HFFc6 (cell line): ENCODE data around the gene NOC2L. TPM values are rescaled to one million over a fixed set of nuclear protein-coding genes. Genes with fewer than 3 reads are reported as not detected.
A peak's percentile ranks its signal among the peaks of the same experiment; 100 is the strongest.

Experiments
- DNase-seq: peaks from one replicate; pipeline ENCODE4 v3.0.0-alpha.2; 2018
- H3K27ac Mint-ChIP-seq: 2 replicates; pipeline ENCODE4 v1.8.0; 2020; ENCODE audit warnings: mild to moderate bottlenecking, mixed read lengths
- H3K27me3 Mint-ChIP-seq: 2 replicates; pipeline ENCODE4 v1.8.0; 2021; ENCODE audit warnings: mild to moderate bottlenecking, moderate library complexity, mixed read lengths; ENCODE audit not compliant: insufficient read depth
- H3K36me3 Mint-ChIP-seq: 2 replicates; pipeline ENCODE4 v1.8.0; 2021; ENCODE audit warnings: low read depth, mixed read lengths
- H3K4me1 Mint-ChIP-seq: 2 replicates; pipeline ENCODE4 v1.8.0; 2020; ENCODE audit warnings: low read depth, mixed read lengths
- H3K4me3 Mint-ChIP-seq: 2 replicates; pipeline ENCODE4 v1.8.0; 2020; ENCODE audit warnings: mild to moderate bottlenecking, moderate library complexity, mixed read lengths
- H3K9me3 Mint-ChIP-seq: 2 replicates; pipeline ENCODE4 v1.8.0; 2020; ENCODE audit warnings: mild to moderate bottlenecking, mixed read lengths
- total RNA-seq, 6 experiments: library from RNA; stranded (reverse); fragmentation: NEBNext Ultra II Directional; extraction: Animal tissue kit (Norgen Biotek cat#: 25700); gene quantifications; 2 replicates in 1 of 6; 3 replicates in 5 of 6; pipeline ENCODE4 v1.2.3, GENCODE V29; 2021
- TF ChIP-seq, protein P1 (sequence below): fragments of 200-600 bp; sonication (generic); IDR thresholded peaks from 2 replicates; pipeline ENCODE4 v1.5.0; 2021; ENCODE audit warnings: antibody characterized with exemption, mild to moderate bottlenecking

Gene NOC2L
- total RNA-seq, 6 experiments from 2014 or later = 112 to 142 (median 119) TPM

DNA sequence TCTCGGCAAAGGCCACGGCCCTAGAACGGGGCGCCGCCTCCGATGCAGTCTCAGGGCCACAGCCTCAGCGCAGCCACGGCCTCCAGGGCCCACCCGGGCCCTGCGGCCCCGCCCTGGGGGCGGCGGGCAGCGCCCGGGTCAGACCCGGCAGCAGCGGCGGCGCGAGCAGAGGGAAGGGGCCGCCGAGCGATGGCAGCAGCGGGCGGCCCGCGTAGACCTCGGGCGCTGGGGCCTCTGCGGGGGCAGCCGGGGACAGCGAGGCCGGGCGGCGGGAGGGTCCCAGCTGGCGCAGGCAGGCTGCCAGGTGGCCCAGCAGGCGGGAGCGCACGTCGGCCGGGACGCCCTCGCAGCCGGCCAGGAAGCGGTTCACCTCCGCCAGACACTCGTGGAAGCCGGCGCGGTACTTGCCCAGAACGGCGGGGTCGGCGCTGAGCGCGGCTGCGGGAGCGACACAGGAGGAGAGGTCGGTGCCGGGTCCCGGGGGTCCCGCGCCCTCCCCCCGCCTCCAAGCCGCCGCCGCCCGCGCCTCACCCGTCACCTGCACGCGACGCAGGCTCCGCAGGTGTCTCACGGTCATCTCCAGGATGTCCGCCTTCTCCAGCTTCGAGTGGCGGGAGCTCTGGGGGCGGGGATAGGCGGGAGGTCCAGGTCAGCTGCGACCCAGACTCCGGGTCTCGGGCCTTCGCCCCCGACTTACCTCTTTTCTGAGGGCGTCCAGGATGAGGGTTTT is 40.1 kb upstream of the NOC2L start:
- DNase-seq = no peak
- peaks cover 9% of the 10 kb centered on the region for H3K27me3 Mint-ChIP-seq

DNA sequence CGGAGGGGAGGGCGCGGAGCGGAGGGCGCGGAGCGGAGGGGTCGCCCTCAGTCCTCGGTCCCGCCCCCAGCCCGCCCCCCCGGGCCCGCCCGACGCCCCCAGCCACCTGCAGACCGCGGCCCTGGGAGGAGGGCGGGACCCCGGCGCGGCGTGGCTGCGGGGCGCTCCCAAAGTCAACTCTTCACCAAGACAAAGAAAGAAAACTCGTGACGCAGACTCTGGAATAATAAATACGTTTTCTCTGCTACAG is 39.6 kb upstream of the NOC2L start:
- Mint-ChIP-seq H3K4me1 (peaks cover 11% of the 10 kb centered on the region), H3K36me3 (no peaks in the 10 kb centered on the region), H3K9me3 (no peaks in the 10 kb centered on the region), H3K4me3 (no peak overlapping the region), H3K27me3 (peaks cover 11% of the 10 kb centered on the region), H3K27ac (no peak overlapping the region)
- TF ChIP-seq, protein P1, sequence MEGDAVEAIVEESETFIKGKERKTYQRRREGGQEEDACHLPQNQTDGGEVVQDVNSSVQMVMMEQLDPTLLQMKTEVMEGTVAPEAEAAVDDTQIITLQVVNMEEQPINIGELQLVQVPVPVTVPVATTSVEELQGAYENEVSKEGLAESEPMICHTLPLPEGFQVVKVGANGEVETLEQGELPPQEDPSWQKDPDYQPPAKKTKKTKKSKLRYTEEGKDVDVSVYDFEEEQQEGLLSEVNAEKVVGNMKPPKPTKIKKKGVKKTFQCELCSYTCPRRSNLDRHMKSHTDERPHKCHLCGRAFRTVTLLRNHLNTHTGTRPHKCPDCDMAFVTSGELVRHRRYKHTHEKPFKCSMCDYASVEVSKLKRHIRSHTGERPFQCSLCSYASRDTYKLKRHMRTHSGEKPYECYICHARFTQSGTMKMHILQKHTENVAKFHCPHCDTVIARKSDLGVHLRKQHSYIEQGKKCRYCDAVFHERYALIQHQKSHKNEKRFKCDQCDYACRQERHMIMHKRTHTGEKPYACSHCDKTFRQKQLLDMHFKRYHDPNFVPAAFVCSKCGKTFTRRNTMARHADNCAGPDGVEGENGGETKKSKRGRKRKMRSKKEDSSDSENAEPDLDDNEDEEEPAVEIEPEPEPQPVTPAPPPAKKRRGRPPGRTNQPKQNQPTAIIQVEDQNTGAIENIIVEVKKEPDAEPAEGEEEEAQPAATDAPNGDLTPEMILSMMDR = no peak
- no peak for DNase-seq

More for the DNA sequence above, 40.1 kb upstream of the NOC2L start:
- Mint-ChIP-seq H3K4me1 (peaks cover 11% of the 10 kb centered on the region), H3K4me3 (peak overlapping the region; percentile 71), H3K36me3 (no peaks in the 10 kb centered on the region), H3K9me3 (no peaks in the 10 kb centered on the region), H3K27ac (no peak overlapping the region)
- TF ChIP-seq, protein P1 = no peak

DNA sequence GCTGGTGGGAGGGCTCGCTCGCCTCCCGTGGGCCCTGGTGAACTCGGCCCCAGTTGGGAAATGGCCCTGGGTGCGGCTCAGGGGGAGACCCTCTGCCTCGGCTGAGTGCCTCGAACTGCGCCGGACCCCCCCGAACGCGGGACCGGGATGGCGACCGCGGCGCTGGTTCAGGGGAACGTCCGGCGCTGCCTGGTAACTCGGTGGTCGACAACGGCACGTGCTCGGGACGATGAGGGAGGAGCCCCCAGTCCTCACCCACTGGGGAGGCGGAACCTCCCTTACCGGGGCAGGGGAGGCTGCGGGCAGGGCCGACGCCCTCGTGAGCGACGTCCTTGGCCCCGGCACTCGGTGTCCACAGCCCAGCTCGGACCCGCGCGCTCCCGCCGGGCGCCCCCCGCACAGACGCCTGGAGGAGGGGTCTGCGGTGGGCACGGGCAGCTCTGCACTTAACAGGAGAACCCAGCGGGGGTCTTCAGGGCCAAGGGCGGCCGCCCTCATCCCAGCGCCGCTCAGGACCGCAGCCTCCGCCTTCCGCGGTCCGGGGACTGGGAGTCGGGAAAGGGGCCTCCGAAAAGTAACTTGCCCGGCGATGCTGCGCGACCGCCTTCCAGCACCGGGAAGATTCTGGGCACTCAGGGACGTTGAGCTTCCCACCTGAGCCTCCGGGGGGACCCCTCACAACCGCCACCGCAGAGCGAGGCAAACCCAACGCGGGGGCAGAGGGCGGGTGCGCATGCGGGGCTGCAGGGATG is 39.1 kb upstream of the NOC2L start:
- H3K4me1 Mint-ChIP-seq = peaks cover 11% of the 10 kb centered on the region
- no peak for DNase-seq
- TF ChIP-seq, protein P1 = no peak
- H3K36me3 Mint-ChIP-seq = no peaks in the 10 kb centered on the region
- H3K4me3 Mint-ChIP-seq = no peak overlapping the region
- peaks cover 1% of the 10 kb centered on the region; the same call in 1 of the 2 replicates for H3K9me3 Mint-ChIP-seq
- peaks cover 11% of the 10 kb centered on the region for H3K27me3 Mint-ChIP-seq
- H3K27ac Mint-ChIP-seq = no peak overlapping the region

DNA sequence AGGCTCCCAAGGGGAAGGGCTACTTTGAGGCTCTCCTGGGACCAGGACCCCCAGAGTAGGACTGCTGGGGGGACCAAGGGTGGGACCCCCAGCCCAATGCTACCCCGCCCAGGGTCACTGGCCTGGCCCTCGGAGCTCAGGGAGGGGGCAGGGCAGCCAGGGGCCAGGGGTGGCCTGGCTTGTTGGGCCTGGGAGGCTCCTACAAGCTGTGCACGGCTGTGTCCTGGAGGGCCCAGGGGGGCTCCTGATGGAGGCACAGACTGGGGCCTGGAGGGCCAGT is 38.6 kb upstream of the NOC2L start:
- no peak for DNase-seq
- no peak overlapping the region for H3K4me3 Mint-ChIP-seq

DNA sequence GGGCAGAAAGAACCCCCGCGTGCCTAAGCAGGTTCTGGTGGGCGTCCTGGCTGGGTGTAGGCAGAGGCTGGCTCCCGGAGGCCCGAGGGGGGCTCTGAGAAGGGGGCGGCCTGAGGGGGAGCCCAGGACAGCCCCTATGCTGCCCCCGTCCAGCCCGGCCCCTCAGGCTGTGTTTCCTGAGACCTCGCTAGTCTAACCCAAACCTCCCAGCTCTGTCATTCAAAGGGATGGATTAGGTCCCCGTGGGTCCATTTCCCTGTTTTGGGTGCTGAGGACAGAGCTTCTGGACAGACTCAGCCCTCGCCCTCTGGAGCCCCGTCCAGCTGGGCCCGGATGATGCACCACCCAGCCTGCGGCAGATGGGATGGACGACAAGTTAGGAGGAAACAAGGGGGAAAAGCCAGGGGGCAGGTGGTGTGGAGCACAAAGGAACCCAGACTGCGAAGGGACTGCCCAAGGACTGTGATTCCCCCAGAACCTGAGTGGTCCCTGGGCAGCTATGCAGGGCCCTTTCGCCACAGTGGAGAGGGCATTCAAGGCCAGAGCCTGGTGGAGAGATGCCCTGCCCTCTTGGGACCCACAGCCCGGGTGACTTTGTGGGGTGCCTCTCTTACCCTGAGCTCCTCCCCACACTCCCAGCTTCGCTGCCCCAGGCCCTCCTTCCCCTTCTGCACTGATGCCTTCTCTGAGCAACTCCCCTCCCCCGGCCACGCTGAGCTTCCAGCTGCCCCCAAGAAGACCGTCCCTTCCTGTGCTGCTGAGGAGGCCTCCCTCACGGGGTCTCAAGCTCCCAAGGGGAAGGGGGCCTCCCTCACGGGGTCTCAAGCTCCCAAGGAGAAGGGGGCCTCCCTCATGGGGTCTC is 38.0 kb upstream of the NOC2L start:
- H3K9me3 Mint-ChIP-seq = peaks cover 12% of the 10 kb centered on the region
- H3K27ac Mint-ChIP-seq = no peak overlapping the region
- peaks cover 10% of the 10 kb centered on the region for H3K36me3 Mint-ChIP-seq
- no peak overlapping the region for H3K4me3 Mint-ChIP-seq
- peaks cover 11% of the 10 kb centered on the region for H3K4me1 Mint-ChIP-seq
- no peak for DNase-seq
- peaks cover 13% of the 10 kb centered on the region for H3K27me3 Mint-ChIP-seq
- TF ChIP-seq, protein P1 = no peak

More for the DNA sequence above, 38.6 kb upstream of the NOC2L start:
- Mint-ChIP-seq H3K9me3 (peaks cover 6% of the 10 kb centered on the region), H3K36me3 (peaks cover 4% of the 10 kb centered on the region), H3K27me3 (peaks cover 11% of the 10 kb centered on the region), H3K27ac (no peak overlapping the region), H3K4me1 (peaks cover 11% of the 10 kb centered on the region)
- TF ChIP-seq, protein P1 = no peak
